Skeletal muscle satellite cell (primary cell): Measurements from ENCODE around the gene PDE6H.

Experiments used
- H3K27me3 ChIP-seq: 2 replicates; pipeline ENCODE4 v1.7.0; 2013; ENCODE audit warnings: low read length; ENCODE audit not compliant: control insufficient read depth, insufficient read depth
- H3K36me3 ChIP-seq: 2 replicates; pipeline ENCODE4 v1.7.0; 2013; ENCODE audit warnings: mild to moderate bottlenecking, control low read depth, low read length; ENCODE audit not compliant: insufficient read depth
- H3K4me1 ChIP-seq: 2 replicates; pipeline ENCODE4 v1.7.0; 2013; ENCODE audit warnings: low read length; ENCODE audit not compliant: control insufficient read depth, insufficient read depth
- H3K4me2 ChIP-seq: 2 replicates; pipeline ENCODE4 v1.7.0; 2013; ENCODE audit warnings: mild to moderate bottlenecking, low read length
- H3K4me3 ChIP-seq: 2 replicates; pipeline ENCODE4 v1.7.0; 2013; ENCODE audit warnings: low read length
- H3K9ac ChIP-seq: 2 replicates; pipeline ENCODE4 v1.7.0; 2013; ENCODE audit warnings: mild to moderate bottlenecking, low read depth, low read length, moderate library complexity
- H3K9me3 ChIP-seq: replicated peaks from 2 replicates; pipeline ENCODE4 v1.7.0; 2013; ENCODE audit warnings: mild to moderate bottlenecking, control low read depth, low read length

PDE6H gene

GRCh38 chr12:14976658-14977057 lies 3.8 kb downstream of the PDE6H start:
- Histone ChIP-seq H3K4me1 (no peaks in the 10 kb centered on the region), H3K9ac (no peak overlapping the region), H3K36me3 (no peaks in the 10 kb centered on the region), H3K9me3 (no peaks in the 10 kb centered on the region), H3K4me3 (no peak overlapping the region), H3K4me2 (no peak overlapping the region), H3K27me3 (no peaks in the 10 kb centered on the region)

DNA sequence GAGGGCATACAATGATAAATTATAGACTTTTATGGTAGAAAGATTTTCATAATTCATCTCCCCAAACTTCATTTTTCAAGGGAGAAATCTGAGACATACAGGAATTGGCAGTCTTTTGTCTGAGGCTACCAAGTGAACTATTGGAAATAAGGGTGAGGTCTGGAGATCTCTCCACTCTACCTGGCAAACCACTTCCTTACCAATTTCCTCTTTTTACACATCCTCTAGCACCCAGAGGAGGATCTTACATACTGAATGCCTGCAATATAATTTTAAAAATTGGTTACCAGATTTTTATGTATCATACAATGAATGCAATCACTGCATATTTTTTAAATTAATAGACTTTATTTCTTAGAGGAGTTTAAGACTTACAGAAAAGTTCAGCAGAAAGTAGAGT lies 6.6 kb downstream of the PDE6H start:
- no peaks in the 10 kb centered on the region for H3K9me3 ChIP-seq
- H3K36me3 ChIP-seq, result no peaks in the 10 kb centered on the region
- H3K27me3 ChIP-seq, result no peaks in the 10 kb centered on the region
- H3K4me3 ChIP-seq, result no peak overlapping the region
- no peak overlapping the region for H3K9ac ChIP-seq
- no peak overlapping the region for H3K4me2 ChIP-seq
- H3K4me1 ChIP-seq, result no peaks in the 10 kb centered on the region

GRCh38 chr12:14981049-14981448 lies 8.2 kb downstream of the PDE6H start:
- H3K4me1 ChIP-seq, result no peaks in the 10 kb centered on the region
- no peak overlapping the region for H3K4me3 ChIP-seq
- H3K36me3 ChIP-seq, result no peaks in the 10 kb centered on the region
- H3K27me3 ChIP-seq, result no peaks in the 10 kb centered on the region
- H3K4me2 ChIP-seq, result no peak overlapping the region
- no peaks in the 10 kb centered on the region for H3K9me3 ChIP-seq
- no peak overlapping the region for H3K9ac ChIP-seq

- H3K36me3 ChIP-seq, result no peaks in the 10 kb centered on the region
- H3K9me3 ChIP-seq, result no peaks in the 10 kb centered on the region
- H3K4me2 ChIP-seq, result no peak overlapping the region
- H3K9ac ChIP-seq, result no peak overlapping the region
- no peaks in the 10 kb centered on the region for H3K4me1 ChIP-seq
- H3K4me3 ChIP-seq, result no peak overlapping the region
- H3K27me3 ChIP-seq, result no peaks in the 10 kb centered on the region
These were observed 9.7 kb downstream of the PDE6H start for GRCh38 chr12:14982562-14982961.

DNA sequence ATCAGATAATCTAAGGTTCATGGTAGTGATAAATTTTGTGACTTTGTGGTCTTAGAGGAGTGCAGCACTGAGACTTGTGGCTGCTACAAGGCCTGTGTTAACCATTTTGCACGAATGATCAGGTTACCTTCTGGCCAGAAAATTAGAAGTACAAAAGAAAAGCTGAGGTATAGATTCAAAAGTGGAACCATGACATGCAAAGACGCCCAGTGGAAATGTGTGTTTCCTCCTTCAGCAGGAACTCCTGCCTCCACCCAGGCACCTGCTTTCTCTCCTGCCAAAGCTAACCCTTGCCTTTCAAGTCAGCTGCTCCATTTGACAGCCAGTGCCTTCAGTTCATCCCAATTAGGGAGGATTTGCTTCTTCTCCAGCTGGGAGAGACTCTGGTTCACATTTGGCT lies 10.1 kb downstream of the PDE6H start:
- Histone ChIP-seq H3K27me3 (no peaks in the 10 kb centered on the region), H3K4me3 (no peak overlapping the region), H3K4me2 (no peak overlapping the region), H3K4me1 (no peaks in the 10 kb centered on the region), H3K36me3 (no peaks in the 10 kb centered on the region), H3K9ac (no peak overlapping the region), H3K9me3 (no peaks in the 10 kb centered on the region)

- no peak overlapping the region for H3K4me3 ChIP-seq
- H3K36me3 ChIP-seq, result no peaks in the 10 kb centered on the region
- H3K4me1 ChIP-seq, result no peaks in the 10 kb centered on the region
- no peaks in the 10 kb centered on the region for H3K27me3 ChIP-seq
- H3K4me2 ChIP-seq, result no peak overlapping the region
- H3K9ac ChIP-seq, result no peak overlapping the region
- no peaks in the 10 kb centered on the region for H3K9me3 ChIP-seq
These were observed 11.2 kb downstream of the PDE6H start for GRCh38 chr12:14984036-14984435.

- no peaks in the 10 kb centered on the region for H3K36me3 ChIP-seq
- H3K9me3 ChIP-seq, result no peaks in the 10 kb centered on the region
- H3K27me3 ChIP-seq, result no peaks in the 10 kb centered on the region
- no peak overlapping the region for H3K4me3 ChIP-seq
- no peak overlapping the region for H3K4me2 ChIP-seq
- no peak overlapping the region for H3K9ac ChIP-seq
- H3K4me1 ChIP-seq, result no peaks in the 10 kb centered on the region
These were observed 12.0 kb downstream of the PDE6H start for GRCh38 chr12:14984766-14985285.

DNA sequence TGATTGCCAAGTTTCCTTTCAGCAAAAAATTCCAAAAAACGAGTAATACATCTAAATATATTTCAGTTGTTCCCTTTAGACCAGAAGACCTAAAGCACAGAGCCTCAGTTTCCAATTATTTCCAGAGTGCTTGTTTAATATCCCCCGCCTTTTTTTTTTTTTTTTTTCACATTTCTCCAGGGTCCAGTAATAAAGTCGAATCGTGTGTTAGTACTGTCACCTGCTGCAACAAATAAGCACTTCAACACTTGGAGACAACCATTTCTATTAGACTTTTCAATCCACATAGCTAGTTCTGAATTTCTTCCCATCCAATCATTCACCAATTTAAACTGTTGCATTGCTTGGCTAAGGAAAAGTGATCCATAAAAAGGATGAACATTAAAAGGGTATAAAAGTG lies 13.6 kb downstream of the PDE6H start:
- Histone ChIP-seq H3K9me3 (no peaks in the 10 kb centered on the region), H3K27me3 (no peaks in the 10 kb centered on the region), H3K4me1 (no peaks in the 10 kb centered on the region), H3K4me3 (no peak overlapping the region), H3K4me2 (no peak overlapping the region), H3K36me3 (no peaks in the 10 kb centered on the region), H3K9ac (no peak overlapping the region)

DNA sequence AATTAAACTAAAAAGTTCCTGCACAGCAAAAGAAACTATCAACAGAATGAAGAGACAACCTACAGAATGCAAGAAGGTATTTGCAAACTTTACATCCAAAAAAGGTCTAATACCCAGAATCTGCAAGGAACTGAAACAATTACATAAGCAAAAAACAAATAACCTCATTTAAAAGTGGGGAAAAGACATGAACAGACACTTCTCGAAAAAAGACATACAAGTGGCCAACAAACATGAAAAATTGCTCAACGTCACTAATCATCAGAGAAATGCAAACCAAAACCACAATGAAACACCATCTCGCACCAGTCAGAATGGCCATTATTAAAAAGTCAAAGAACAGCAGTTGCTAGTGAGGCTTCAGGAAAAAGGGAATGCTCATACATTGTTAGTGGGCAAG lies 15.2 kb downstream of the PDE6H start:
- no peaks in the 10 kb centered on the region for H3K36me3 ChIP-seq
- no peaks in the 10 kb centered on the region for H3K4me1 ChIP-seq
- H3K4me2 ChIP-seq, result no peak overlapping the region
- no peak overlapping the region for H3K9ac ChIP-seq
- no peaks in the 10 kb centered on the region for H3K27me3 ChIP-seq
- no peak overlapping the region for H3K4me3 ChIP-seq
- H3K9me3 ChIP-seq, result no peaks in the 10 kb centered on the region

- no peak overlapping the region for H3K4me3 ChIP-seq
- H3K36me3 ChIP-seq, result no peaks in the 10 kb centered on the region
- H3K9me3 ChIP-seq, result no peaks in the 10 kb centered on the region
- H3K27me3 ChIP-seq, result no peaks in the 10 kb centered on the region
- no peak overlapping the region for H3K9ac ChIP-seq
- H3K4me2 ChIP-seq, result no peak overlapping the region
- H3K4me1 ChIP-seq, result peaks cover 14% of the 10 kb centered on the region
These were observed 16.9 kb downstream of the PDE6H start for GRCh38 chr12:14989790-14990189.

DNA sequence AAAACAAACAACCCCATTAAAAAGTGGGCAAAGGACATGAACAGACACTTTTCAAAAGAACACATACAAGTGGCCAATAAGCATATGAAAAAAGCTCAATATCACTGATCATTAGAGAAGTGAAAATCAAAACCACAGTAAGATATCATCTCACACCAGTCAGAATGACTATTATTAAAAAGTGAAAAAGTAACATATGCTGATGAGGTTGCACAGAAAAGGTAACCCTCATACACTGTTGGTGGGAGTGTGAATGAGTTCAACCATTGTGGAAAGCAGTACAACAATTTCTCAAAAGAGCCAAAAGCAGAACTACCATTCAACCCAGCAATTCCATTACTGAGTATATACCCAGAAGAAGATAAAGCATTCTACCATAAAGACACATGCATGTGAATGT lies 18.2 kb downstream of the PDE6H start:
- peaks cover 16% of the 10 kb centered on the region for H3K4me1 ChIP-seq

DNA sequence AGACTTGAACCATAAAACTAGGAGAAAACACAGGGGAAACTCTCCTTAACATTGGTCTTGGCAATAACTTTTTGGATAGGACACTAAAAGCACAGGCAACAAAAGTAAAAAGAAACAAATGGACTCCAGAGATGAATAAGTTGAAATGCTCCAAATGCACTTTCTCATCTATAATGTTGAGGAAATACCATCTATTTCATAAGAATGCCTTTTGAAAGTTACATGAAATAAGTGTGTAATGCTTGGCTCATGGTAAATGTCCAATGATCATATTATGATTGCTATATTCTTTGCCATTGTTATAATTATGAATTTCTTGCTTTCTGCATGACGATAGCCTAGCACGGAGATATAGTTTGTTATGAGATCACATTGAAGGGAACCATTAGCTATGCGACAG lies 19.8 kb downstream of the PDE6H start:
- H3K4me1 ChIP-seq, result peaks cover 16% of the 10 kb centered on the region
- H3K4me2 ChIP-seq, result no peak overlapping the region
- no peaks in the 10 kb centered on the region for H3K27me3 ChIP-seq
- no peaks in the 10 kb centered on the region for H3K9me3 ChIP-seq
- H3K4me3 ChIP-seq, result no peak overlapping the region
- H3K36me3 ChIP-seq, result no peaks in the 10 kb centered on the region
- no peak overlapping the region for H3K9ac ChIP-seq

More for the DNA sequence above, 18.2 kb downstream of the PDE6H start:
- no peak overlapping the region for H3K4me2 ChIP-seq
- no peaks in the 10 kb centered on the region for H3K27me3 ChIP-seq
- H3K9me3 ChIP-seq, result no peaks in the 10 kb centered on the region
- no peak overlapping the region for H3K9ac ChIP-seq
- H3K36me3 ChIP-seq, result no peaks in the 10 kb centered on the region
- H3K4me3 ChIP-seq, result no peak overlapping the region
